ENCODE measurements around the gene VDR.

DNA sequence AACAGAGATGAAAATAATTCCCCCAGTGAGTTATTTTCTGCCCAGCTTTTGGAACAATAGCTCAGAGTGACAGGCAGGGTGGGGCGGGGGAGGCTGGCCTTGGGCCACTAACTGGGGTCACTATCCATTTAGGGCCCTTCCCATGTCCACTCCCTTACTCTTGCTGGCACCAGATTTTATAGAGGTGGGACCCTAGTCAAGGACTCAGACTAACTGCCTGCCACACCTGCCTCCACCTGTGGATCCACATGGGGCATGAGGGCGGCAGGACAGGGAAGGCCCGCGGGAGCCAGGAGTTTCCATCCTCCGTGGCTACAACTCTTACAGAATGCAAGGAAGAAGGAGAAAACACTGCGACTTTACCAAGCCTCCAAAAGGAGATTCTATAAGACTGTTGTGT, 10.1 kb downstream of the VDR start:
- TF ChIP-seq, protein P1, sequence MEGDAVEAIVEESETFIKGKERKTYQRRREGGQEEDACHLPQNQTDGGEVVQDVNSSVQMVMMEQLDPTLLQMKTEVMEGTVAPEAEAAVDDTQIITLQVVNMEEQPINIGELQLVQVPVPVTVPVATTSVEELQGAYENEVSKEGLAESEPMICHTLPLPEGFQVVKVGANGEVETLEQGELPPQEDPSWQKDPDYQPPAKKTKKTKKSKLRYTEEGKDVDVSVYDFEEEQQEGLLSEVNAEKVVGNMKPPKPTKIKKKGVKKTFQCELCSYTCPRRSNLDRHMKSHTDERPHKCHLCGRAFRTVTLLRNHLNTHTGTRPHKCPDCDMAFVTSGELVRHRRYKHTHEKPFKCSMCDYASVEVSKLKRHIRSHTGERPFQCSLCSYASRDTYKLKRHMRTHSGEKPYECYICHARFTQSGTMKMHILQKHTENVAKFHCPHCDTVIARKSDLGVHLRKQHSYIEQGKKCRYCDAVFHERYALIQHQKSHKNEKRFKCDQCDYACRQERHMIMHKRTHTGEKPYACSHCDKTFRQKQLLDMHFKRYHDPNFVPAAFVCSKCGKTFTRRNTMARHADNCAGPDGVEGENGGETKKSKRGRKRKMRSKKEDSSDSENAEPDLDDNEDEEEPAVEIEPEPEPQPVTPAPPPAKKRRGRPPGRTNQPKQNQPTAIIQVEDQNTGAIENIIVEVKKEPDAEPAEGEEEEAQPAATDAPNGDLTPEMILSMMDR (conservative IDR thresholded peaks at IDR 0.05) = no peak
- TF ChIP-seq ZFX (IDR thresholded peaks at IDR 0.05) = no peak

Measured in C4-2B (cell line).